Panc1 (cell line): ENCODE data around the gene LIM2. TPM values are rescaled to one million over a fixed set of nuclear protein-coding genes. Genes with fewer than 3 reads are reported as not detected.

Experiments
- ATAC-seq: fragments of 200-7000 bp; cut with Tn5 transposase; 2 replicates; pipeline ENCODE4 v1.9.1; 2020; ENCODE audit warnings: mild to moderate bottlenecking, moderate library complexity
- BruUV-seq: library from RNA; stranded (reverse); fragments of 400-500 nt; replicated peaks from 2 replicates; lab custom pipeline; 2021; lab: Mats Ljungman, UMichigan
- CTCF ChIA-PET: fragments of 300-600 bp; sonication (Branson Sonifier 250); formaldehyde crosslinking; loops from one replicate; lab custom pipeline; 2022; ENCODE audit warnings: antibody characterized with exemption; lab: Charles Lee
- POLR2A ChIA-PET: fragments of 300-600 bp; sonication (Branson Sonifier 250); formaldehyde crosslinking; loops from one replicate; lab custom pipeline; 2022; ENCODE audit warnings: antibody characterized with exemption; lab: Charles Lee
- DNase-seq: peaks from one replicate; pipeline ENCODE4 v3.0.0-alpha.2; 2010; ENCODE audit warnings: low read depth, low spot score
- H3K27ac ChIP-seq: 2 replicates; pipeline ENCODE4 v1.5.1; 2011; ENCODE audit warnings: mild to moderate bottlenecking, low read length, inconsistent platforms
- H3K27me3 ChIP-seq: fragments of 200-500 bp; sonication (Bioruptor generic); 2 replicates; pipeline ENCODE4 v1.6.0; 2014; ENCODE audit warnings: low read length, inconsistent platforms; ENCODE audit not compliant: control insufficient read depth, insufficient read depth
- H3K36me3 ChIP-seq: fragments of 200-500 bp; sonication (Bioruptor generic); 2 replicates; pipeline ENCODE4 v1.5.1; 2014; ENCODE audit warnings: inconsistent platforms, mild to moderate bottlenecking, low read length, moderate library complexity; ENCODE audit not compliant: control insufficient read depth, insufficient read depth
- H3K4me1 ChIP-seq: 2 replicates; pipeline ENCODE4 v1.5.1; 2011; ENCODE audit warnings: inconsistent platforms, mild to moderate bottlenecking, low read length, moderate library complexity; ENCODE audit not compliant: control insufficient read depth, insufficient read depth
- H3K4me3 ChIP-seq, 2 experiments: 2 replicates each; pipeline ENCODE4 v1.5.1; 2011 to 2012; ENCODE audit warnings: low read depth in 2 of 2, low read length in 2 of 2, mild to moderate bottlenecking in 2 of 2, inconsistent platforms in 1 of 2, moderate library complexity in 1 of 2
- H3K9me3 ChIP-seq: fragments of 200-500 bp; sonication (Bioruptor generic); 2 replicates; pipeline ENCODE4 v1.5.1; 2014; ENCODE audit warnings: low read depth, mild to moderate bottlenecking, inconsistent platforms, low read length, moderate library complexity; ENCODE audit not compliant: control insufficient read depth, insufficient read depth
- POLR2AphosphoS5 ChIP-seq: IDR thresholded peaks from 2 replicates; pipeline ENCODE4 v1.6.1; 2012; ENCODE audit warnings: mild to moderate bottlenecking, low read depth, low read length, moderate library complexity
- SIN3A ChIP-seq: IDR thresholded peaks from 2 replicates; pipeline ENCODE4 v1.6.1; 2012; ENCODE audit warnings: low read depth, mild to moderate bottlenecking, low read length, moderate library complexity, borderline replicate concordance; ENCODE audit not compliant: insufficient read depth
- TCF7L2 ChIP-seq: IDR thresholded peaks from 2 replicates; pipeline ENCODE4 v1.6.1; 2011; ENCODE audit warnings: mild to moderate bottlenecking, low read depth, low read length, inconsistent platforms
- in situ Hi-C: cut with HindIII; loops from 2 replicates; pipeline ENCODE4 v1.10.0; 2016; ENCODE audit warnings: low sequenced_read_pairs, low pct_unique_long_range_greater_than_20kb
- intact Hi-C: fragments of 100-400 bp; cut with micrococcal nuclease; formaldehyde crosslinking; loops from one replicate; pipeline ENCODE4 v1.10.0; 2022; ENCODE audit not compliant: unreplicated experiment
- total RNA-seq: library from RNA; stranded (reverse); gene quantifications from one replicate; pipeline ENCODE4 v1.2.1, GENCODE V29; 2021; ENCODE audit not compliant: unreplicated experiment
- TF ChIP-seq, protein P1 (sequence below): fragments of 450-650 bp; IDR thresholded peaks from 2 replicates; pipeline ENCODE4 v1.5.1; 2017; ENCODE audit warnings: mild to moderate bottlenecking
- TF ChIP-seq, protein P2 (sequence below), 2 experiments: IDR thresholded peaks; 2 replicates each; pipeline ENCODE4 v1.6.1; 2011 to 2012; ENCODE audit warnings: low read depth in 2 of 2, control low read depth in 1 of 2, low read length in 1 of 2, mild to moderate bottlenecking in 1 of 2, moderate library complexity in 1 of 2; ENCODE audit not compliant: insufficient read depth in 1 of 2

LIM2 gene
- total RNA-seq, 1 experiment from 2014 or later: not detected

DNA sequence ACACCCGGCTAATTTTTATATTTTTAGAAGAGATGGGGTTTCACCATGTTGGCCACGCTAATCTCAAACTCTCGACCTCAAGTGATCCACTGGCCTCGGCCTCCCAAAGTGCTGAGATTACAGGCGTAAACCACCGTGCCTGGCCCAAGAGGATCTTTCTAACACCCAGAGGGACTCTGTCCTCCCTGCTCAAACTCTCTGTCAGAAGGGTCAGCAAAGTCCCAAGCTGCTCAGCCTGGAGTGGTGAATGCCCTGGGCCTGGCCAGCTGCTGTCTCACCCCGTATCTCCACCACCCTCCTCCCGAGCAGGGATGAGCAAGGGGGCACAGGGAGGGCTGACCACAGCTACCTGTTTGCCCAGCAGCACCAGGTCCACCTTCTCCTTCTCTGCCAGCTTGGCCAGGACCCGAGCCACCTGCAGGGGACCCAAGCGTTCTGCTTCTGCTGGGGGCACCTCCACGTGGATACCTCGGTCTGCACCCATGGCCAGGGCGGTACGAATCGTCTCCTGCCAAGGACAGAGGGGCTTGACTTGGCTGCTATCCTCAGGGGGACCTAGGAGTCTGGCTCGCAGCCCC is 34.9 kb downstream of the LIM2 start:
- no peak for DNase-seq
- no peak overlapping the region for H3K27ac ChIP-seq
- BruUV-seq: no TSS peak
- in situ Hi-C loops (no loop called here), intact Hi-C loops (no loop called here)
- no peaks in the 10 kb centered on the region for H3K27me3 ChIP-seq
- H3K36me3 ChIP-seq: no peaks in the 10 kb centered on the region; the same call in 1 of the 2 replicates
- no peak for ATAC-seq
- ChIA-PET CTCF (no interaction called here), POLR2A (no interaction called here)
- TF ChIP-seq TCF7L2 (no peak), SIN3A (no peak), POLR2AphosphoS5 (no peak)
- TF ChIP-seq, protein P1, sequence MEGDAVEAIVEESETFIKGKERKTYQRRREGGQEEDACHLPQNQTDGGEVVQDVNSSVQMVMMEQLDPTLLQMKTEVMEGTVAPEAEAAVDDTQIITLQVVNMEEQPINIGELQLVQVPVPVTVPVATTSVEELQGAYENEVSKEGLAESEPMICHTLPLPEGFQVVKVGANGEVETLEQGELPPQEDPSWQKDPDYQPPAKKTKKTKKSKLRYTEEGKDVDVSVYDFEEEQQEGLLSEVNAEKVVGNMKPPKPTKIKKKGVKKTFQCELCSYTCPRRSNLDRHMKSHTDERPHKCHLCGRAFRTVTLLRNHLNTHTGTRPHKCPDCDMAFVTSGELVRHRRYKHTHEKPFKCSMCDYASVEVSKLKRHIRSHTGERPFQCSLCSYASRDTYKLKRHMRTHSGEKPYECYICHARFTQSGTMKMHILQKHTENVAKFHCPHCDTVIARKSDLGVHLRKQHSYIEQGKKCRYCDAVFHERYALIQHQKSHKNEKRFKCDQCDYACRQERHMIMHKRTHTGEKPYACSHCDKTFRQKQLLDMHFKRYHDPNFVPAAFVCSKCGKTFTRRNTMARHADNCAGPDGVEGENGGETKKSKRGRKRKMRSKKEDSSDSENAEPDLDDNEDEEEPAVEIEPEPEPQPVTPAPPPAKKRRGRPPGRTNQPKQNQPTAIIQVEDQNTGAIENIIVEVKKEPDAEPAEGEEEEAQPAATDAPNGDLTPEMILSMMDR: no peak
- TF ChIP-seq, protein P2, sequence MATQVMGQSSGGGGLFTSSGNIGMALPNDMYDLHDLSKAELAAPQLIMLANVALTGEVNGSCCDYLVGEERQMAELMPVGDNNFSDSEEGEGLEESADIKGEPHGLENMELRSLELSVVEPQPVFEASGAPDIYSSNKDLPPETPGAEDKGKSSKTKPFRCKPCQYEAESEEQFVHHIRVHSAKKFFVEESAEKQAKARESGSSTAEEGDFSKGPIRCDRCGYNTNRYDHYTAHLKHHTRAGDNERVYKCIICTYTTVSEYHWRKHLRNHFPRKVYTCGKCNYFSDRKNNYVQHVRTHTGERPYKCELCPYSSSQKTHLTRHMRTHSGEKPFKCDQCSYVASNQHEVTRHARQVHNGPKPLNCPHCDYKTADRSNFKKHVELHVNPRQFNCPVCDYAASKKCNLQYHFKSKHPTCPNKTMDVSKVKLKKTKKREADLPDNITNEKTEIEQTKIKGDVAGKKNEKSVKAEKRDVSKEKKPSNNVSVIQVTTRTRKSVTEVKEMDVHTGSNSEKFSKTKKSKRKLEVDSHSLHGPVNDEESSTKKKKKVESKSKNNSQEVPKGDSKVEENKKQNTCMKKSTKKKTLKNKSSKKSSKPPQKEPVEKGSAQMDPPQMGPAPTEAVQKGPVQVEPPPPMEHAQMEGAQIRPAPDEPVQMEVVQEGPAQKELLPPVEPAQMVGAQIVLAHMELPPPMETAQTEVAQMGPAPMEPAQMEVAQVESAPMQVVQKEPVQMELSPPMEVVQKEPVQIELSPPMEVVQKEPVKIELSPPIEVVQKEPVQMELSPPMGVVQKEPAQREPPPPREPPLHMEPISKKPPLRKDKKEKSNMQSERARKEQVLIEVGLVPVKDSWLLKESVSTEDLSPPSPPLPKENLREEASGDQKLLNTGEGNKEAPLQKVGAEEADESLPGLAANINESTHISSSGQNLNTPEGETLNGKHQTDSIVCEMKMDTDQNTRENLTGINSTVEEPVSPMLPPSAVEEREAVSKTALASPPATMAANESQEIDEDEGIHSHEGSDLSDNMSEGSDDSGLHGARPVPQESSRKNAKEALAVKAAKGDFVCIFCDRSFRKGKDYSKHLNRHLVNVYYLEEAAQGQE (IDR thresholded peaks at IDR 0.05; ENCODE audit: insufficient read depth in 1 of 2, low read depth in 2 of 2, low read length in 1 of 2): no peak
- no peaks in the 10 kb centered on the region for H3K9me3 ChIP-seq
- H3K4me1 ChIP-seq: no peaks in the 10 kb centered on the region
- no peak overlapping the region for H3K4me3 ChIP-seq

DNA sequence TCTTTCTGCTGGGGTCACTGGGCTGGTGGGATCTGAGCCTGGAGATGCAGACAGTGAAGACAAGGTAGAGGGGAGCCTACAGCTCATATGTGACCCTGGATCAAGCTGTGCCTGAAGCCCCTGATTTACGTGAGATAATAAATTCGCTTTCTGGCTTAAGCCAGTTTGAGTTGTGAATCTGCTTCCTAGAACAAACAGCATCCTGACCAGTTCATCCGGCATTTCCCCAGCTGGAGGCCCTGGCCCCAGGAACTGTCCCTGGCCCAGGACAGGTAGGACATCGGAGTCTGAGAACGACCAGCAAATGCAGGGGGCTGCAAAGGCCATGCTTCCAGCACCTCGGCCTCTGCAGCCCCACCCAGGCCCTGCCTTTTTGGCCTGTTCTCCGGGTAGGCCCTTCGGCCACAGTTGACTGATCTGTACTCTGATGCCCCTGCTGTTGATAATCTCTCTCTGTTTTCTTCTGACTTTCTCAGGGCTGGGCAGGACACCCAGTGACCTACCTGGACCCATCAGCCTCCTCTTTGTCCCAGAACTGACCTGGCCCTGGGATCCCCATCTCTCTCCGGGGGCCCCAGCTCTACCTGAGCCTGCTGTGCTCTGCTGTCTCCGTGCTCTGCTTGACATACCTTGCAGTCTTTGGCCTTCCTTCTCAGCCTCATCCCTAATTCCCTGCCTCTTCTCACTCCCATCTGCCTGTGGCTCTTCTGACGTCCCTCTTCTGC is 36.3 kb downstream of the LIM2 start:
- CTCF ChIA-PET: no interaction called here
- POLR2A ChIA-PET: no interaction called here
- Histone ChIP-seq H3K4me1 (no peaks in the 10 kb centered on the region), H3K4me3 (no peak overlapping the region), H3K27me3 (no peaks in the 10 kb centered on the region), H3K9me3 (no peaks in the 10 kb centered on the region), H3K27ac (no peak overlapping the region), H3K36me3 (no peaks in the 10 kb centered on the region; the same call in 1 of the 2 replicates)
- in situ Hi-C loops: no loop called here
- no TSS peak for BruUV-seq
- DNase-seq: no peak
- ATAC-seq: no peak
- intact Hi-C loops: no loop called here
- TF ChIP-seq, protein P1: no peak
- TF ChIP-seq POLR2AphosphoS5 (no peak), TCF7L2 (no peak), SIN3A (no peak)
